Posterior vena cava (tissue), 2 donors: ENCODE measurements around the gene MPHOSPH6. TPM values are rescaled to one million over a fixed set of nuclear protein-coding genes. Genes with fewer than 3 reads are reported as not detected.
"Not testable (repeated sequence)": the region's sequence is repeated elsewhere in the genome, so short reads cannot be mapped to it uniquely, and the experiment has no call there.

Experiments used
- DNase-seq: peaks from one replicate; pipeline ENCODE4 v3.0.0-alpha.2; 2020; ENCODE audit warnings: low spot score
- intact Hi-C, 2 donors: fragments of 100-400 bp; cut with DNase I; formaldehyde crosslinking; loops; one replicate each; pipeline versions ENCODE4 v1.14.1 to v1.14.2; 2022 to 2023
- total RNA-seq, 2 donors: library from RNA; stranded (reverse); fragmentation: NEBNext Ultra II Directional; extraction: Animal tissue kit (Norgen Biotek cat#: 25700); gene quantifications; one replicate each; pipeline ENCODE4 v1.2.1, GENCODE V29; 2021
- donor health status: DM: yes; HTN: yes; CAD: no.
- donor health status: DM: yes; HTN: yes; CAD: no.

The MPHOSPH6 gene
- total RNA-seq, 2 donors from 2014 or later, result 14.2 to 17.4 TPM

- no peak for DNase-seq
- intact Hi-C loops, result no loop called here
These were observed 34.2 kb downstream of the MPHOSPH6 start for GRCh38 chr16:82135844-82136243.

- DNase-seq, result no peak
- intact Hi-C loops, result no loop called here
These were observed 35.2 kb downstream of the MPHOSPH6 start for GRCh38 chr16:82134846-82135245.

GRCh38 chr16:82133798-82134197 is 36.2 kb downstream of the MPHOSPH6 start:
- intact Hi-C loops, result no loop called here
- DNase-seq, result no peak

GRCh38 chr16:82129881-82130280 is 40.1 kb downstream of the MPHOSPH6 start:
- DNase-seq, result no peak
- intact Hi-C loops, result no loop called here

GRCh38 chr16:82124651-82125050 is 45.4 kb downstream of the MPHOSPH6 start:
- intact Hi-C loops, result no loop called here
- no peak for DNase-seq

- no peak for DNase-seq
- intact Hi-C loops, result no loop called here
These were observed 50.6 kb downstream of the MPHOSPH6 start for GRCh38 chr16:82119405-82119804.

GRCh38 chr16:82118749-82119148 is 51.3 kb downstream of the MPHOSPH6 start:
- intact Hi-C loops, result no loop called here
- no peak for DNase-seq

GRCh38 chr16:82116535-82116934 is 53.5 kb downstream of the MPHOSPH6 start:
- intact Hi-C loops, result no loop called here
- no peak for DNase-seq

- DNase-seq, result no peak
- intact Hi-C loops, result no loop called here
These were observed 56.3 kb downstream of the MPHOSPH6 start for GRCh38 chr16:82113741-82114140.

GRCh38 chr16:82111944-82112343 is 58.1 kb downstream of the MPHOSPH6 start:
- no peak for DNase-seq
- intact Hi-C loops, result no loop called here

GRCh38 chr16:82109266-82109665 is 60.8 kb downstream of the MPHOSPH6 start:
- DNase-seq, intact Hi-C loops: not testable (repeated sequence)

GRCh38 chr16:82108774-82109173 is 61.2 kb downstream of the MPHOSPH6 start:
- DNase-seq, result no peak
- intact Hi-C loops, result no loop called here

- no peak for DNase-seq
- intact Hi-C loops, result no loop called here
These were observed 61.9 kb downstream of the MPHOSPH6 start for GRCh38 chr16:82108100-82108499.

GRCh38 chr16:82105107-82105506 is 64.9 kb downstream of the MPHOSPH6 start:
- DNase-seq, result no peak
- intact Hi-C loops, result no loop called here

Other genes starting within 250 kb of the MPHOSPH6 start
- gene SDR42E1, start 158.8 kb downstream of the MPHOSPH6 start, total RNA-seq, result under 1 TPM; 0.24 to 0.46 TPM
- not detected for gene HSD17B2, start 135.0 kb downstream of the MPHOSPH6 start, total RNA-seq